ENCODE data around the gene SLC6A16. TPM values are rescaled to one million over a fixed set of nuclear protein-coding genes. Genes with fewer than 3 reads are reported as not detected.

SLC6A16 gene
- total and polyA plus RNA-seq, 2 of the 8 experiments (the other 6 are each of a cell fraction or from before 2014, with no cell fraction given) = 1.1 to 1.5 TPM

DNA sequence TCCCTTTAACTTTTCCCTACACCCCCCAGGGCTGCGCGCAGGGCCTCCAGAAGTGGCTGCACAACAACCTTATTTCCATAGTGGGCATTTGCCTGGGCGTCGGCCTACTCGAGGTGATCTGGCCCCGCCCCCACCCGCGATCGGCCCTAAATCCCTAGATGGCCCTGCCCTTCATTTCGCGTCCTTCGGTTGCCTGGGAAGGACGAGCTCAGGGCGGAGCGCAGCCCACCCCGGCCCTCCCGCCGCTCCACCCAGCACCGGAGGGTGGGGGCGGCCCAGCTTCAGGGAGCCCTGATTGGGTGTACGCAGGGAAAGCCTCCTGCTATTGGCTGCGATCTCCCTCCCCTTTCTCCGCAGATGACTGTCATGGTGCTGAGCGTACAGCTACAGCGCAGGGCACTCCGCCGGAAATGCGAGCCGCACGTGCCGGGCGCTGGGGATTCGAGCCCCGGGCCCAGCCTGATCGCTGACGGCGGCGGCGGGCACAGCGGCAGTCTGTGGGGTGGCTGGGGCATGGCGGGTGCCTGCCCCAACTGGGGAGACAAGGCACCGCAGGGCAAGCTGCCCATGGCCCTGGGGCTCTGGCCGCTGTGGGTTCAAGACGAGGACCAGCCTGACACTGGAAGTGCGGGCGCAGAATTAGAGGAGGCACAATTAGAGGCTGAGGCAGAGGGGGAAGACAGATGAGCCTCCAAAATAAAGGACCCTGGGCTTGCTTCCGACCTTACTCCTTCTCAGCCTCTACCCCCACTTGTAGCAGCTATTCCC lies 14.5 kb upstream of the SLC6A16 start:
- Histone ChIP-seq H4K5ac (ENCODE audit: insufficient read length, low read depth, low read length) (peak overlapping the region; percentile 64), H3K27ac (ENCODE audit: low read depth, low read length) (peak overlapping the region; percentile 49; the same call in 1 of the 2 replicates), H2BK15ac (ENCODE audit: low read length) (no peak overlapping the region; the same call in 1 of the 2 replicates), H3K56ac (replicated peaks; ENCODE audit: insufficient read length, low read depth, low read length) (no peak overlapping the region), H3K23me2 (ENCODE audit: low read depth, low read length) (peaks cover 13% of the 10 kb centered on the region), H3K79me2 (ENCODE audit: control insufficient read depth in 1 of 2, insufficient read depth in 2 of 2, low read length in 2 of 2) (no peaks in the 10 kb centered on the region), H3K36me3 (ENCODE audit: control insufficient read depth in 2 of 4, insufficient read depth in 4 of 4, low read length in 3 of 4) (peaks cover 28 to 39% (median 29%) of the 10 kb centered on the region in 4 experiments), H3K79me1 (ENCODE audit: low read depth, low read length) (no peaks in the 10 kb centered on the region), H3K27me3 (replicated peaks in 1 of 4; ENCODE audit: control insufficient read depth in 3 of 4, extremely low read depth in 1 of 4, insufficient read depth in 3 of 4, low read length in 3 of 4) (peaks cover 0 to 10% (median 3%) of the 10 kb centered on the region in 4 experiments; a peak in 4 of 7 replicates), H2AFZ (ENCODE audit: low read length) (no peak overlapping the region), H2BK5ac (ENCODE audit: low read depth, low read length) (peak overlapping the region; percentile 66; the same call in 1 of the 2 replicates), H3K9ac (replicated peaks in 1 of 4; ENCODE audit: extremely low read depth in 1 of 4, low read depth in 3 of 4, low read length in 3 of 4) (peak overlapping the region in 1 of 4 experiments; percentile 45; a peak in 2 of 7 replicates), H3K18ac (ENCODE audit: extremely low read depth, low read length) (peak overlapping the region; percentile 80), H4K20me1 (replicated peaks in 1 of 2; ENCODE audit: control insufficient read depth in 1 of 2, insufficient read depth in 2 of 2, low read length in 2 of 2) (peaks cover 9 to 21% of the 10 kb centered on the region in 2 experiments), H3K14ac (ENCODE audit: insufficient read length) (no peak overlapping the region), H2BK20ac (ENCODE audit: low read length) (no peak overlapping the region), H4K8ac (ENCODE audit: extremely low read depth, insufficient read depth, low read length) (no peak overlapping the region; the same call in 1 of the 2 replicates), H3K4ac (replicated peaks; ENCODE audit: insufficient read length, low read depth, low read length) (no peak overlapping the region), H4K91ac (replicated peaks; ENCODE audit: insufficient read length, low read length) (no peak overlapping the region), H3K9me3 (ENCODE audit: insufficient read depth in 2 of 2, low read depth in 1 of 2, low read length in 1 of 2) (no peaks in the 10 kb centered on the region), H3K23ac (ENCODE audit: insufficient read length) (no peak overlapping the region), H3K4me2 (ENCODE audit: insufficient read depth in 1 of 2, low read depth in 2 of 2, low read length in 2 of 2) (peak overlapping the region; percentile 88 to 99), H3K4me1 (replicated peaks in 1 of 4; ENCODE audit: control insufficient read depth in 3 of 4, insufficient read depth in 4 of 4, low read length in 3 of 4) (peaks cover 0 to 17% (median 10%) of the 10 kb centered on the region in 4 experiments; a peak in 6 of 7 replicates), H2AK5ac (ENCODE audit: low read depth, low read length) (no peak overlapping the region), H2BK12ac (ENCODE audit: low read depth, low read length) (no peak overlapping the region), H3K4me3 (ENCODE audit: extremely low read depth in 1 of 4, insufficient read depth in 2 of 4, low read depth in 3 of 4, low read length in 4 of 4) (peak overlapping the region; percentile 32 to 59 (median 50); a peak in 7 of 8 replicates), H2BK120ac (replicated peaks; ENCODE audit: low read depth, low read length) (no peak overlapping the region)
- 11% methylated on average over 34 of the region's 47 CpGs; no CpG with 5 or more reads in 1 of the 2 experiments for WGBS, 2 experiments (ENCODE audit: extremely low coverage in 1 of 2, insufficient coverage in 1 of 2, insufficient read length in 1 of 2, insufficient replicate concordance in 2 of 2, low coverage in 1 of 2, low lambda C conversion rate in 2 of 2, missing lambda C conversion rate in 1 of 2)
- DNase-seq (ENCODE audit: low read depth in 1 of 2, low spot score in 2 of 2) (peak; percentile 89 to 92), FAIRE-seq (no peak)
- ChIA-PET POLR2A (ENCODE audit: partially characterized antibody) (interaction anchor here (0.6 to 6.9 kb wide), 33 partner anchors 9 to 711 kb away, joined by 3 to 63 read pairs (median 4); partner anchors contain the start of genes DKKL1, LIN7B, PIH1D1 and RPL13A), CTCF (ENCODE audit: partially characterized antibody) (interaction anchor here (0.7 to 2.5 kb wide), 7 partner anchors 12 to 297 kb away, joined by 3 to 9 read pairs (median 4); no protein-coding TSS in a partner anchor)
- TF ChIP-seq SP4 (IDR thresholded peaks at IDR 0.05; ENCODE audit: low read length) (peak; percentile 30; the same call in 1 of the 2 replicates), TEAD4 (IDR thresholded peaks at IDR 0.05; ENCODE audit: low read depth, low read length) (peak; percentile 41; the same call in 1 of the 2 replicates), YY1 (IDR thresholded peaks at IDR 0.05; ENCODE audit: low read depth, low read length) (no peak), HDAC6 (IDR thresholded peaks at IDR 0.05; ENCODE audit: low read depth, low read length) (no peak), RNF2 (IDR thresholded peaks at IDR 0.05; ENCODE audit: borderline replicate concordance, low read depth, low read length, missing control alignments, poor library complexity, severe bottlenecking) (peak; percentile 61), CHD2 (IDR thresholded peaks at IDR 0.05; ENCODE audit: low read length) (peak; percentile 79), HDAC2 (IDR thresholded peaks at IDR 0.05; ENCODE audit: borderline replicate concordance in 1 of 2, low read depth in 2 of 2, low read length in 2 of 2) (no peak; a peak in 1 of 4 replicates), GTF2F1 (IDR thresholded peaks at IDR 0.05; ENCODE audit: borderline replicate concordance, low read depth, low read length) (0 out of 2 replicates have a peak, but pooled peaks have one; percentile 62), POLR2AphosphoS5 (IDR thresholded peaks at IDR 0.05; ENCODE audit: low read depth, low read length) (peak; percentile 80; the same call in 1 of the 2 replicates), RAD21 (IDR thresholded peaks at IDR 0.05 in 1 of 2, conservative IDR thresholded peaks at IDR 0.05 in 1 of 2; ENCODE audit: low read depth in 2 of 2, low read length in 2 of 2) (no peak)

Data from H1 (cell line).